Erythroblast (primary cell): ENCODE measurements around the gene ITGB7.

Experiments
- GATA1 ChIP-seq: IDR thresholded peaks from 2 replicates; pipeline ENCODE4 v1.6.1; 2011; ENCODE audit warnings: low read depth, mild to moderate bottlenecking, control low read depth, low read length, moderate library complexity
- POLR2A ChIP-seq: IDR thresholded peaks from 2 replicates; pipeline ENCODE4 v1.6.1; 2011; ENCODE audit warnings: mild to moderate bottlenecking, low read length

DNA sequence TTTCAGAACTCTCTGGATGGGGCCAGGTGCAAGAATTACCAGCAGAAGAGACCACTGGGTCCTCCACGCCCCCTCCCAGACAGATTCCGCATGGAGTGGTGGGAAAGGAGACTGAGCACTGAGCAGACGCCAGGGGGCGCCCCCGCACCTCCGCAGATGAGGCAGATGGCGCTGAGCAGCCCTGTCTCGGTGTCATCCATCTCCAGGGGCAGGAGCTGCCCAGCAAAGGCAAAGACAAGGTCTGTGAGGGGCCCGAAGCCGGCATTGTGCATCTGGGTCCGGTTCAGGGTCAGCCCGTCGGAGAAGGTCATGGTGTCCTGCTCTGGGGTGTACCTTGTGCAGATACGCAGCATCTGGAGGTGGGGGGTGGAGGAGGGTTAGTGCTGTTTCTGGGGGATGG lies 6.3 kb upstream of the ITGB7 start:
- no peak for TF ChIP-seq POLR2A
- no peak for TF ChIP-seq GATA1
